Raji (cell line): ENCODE measurements around the gene ACOT7.

Experiments
- POLR2A ChIP-seq: IDR thresholded peaks from 2 replicates; pipeline ENCODE4 v1.6.1; 2011; ENCODE audit warnings: low read depth, low read length, control low read depth; ENCODE audit not compliant: insufficient read depth

The ACOT7 gene

DNA sequence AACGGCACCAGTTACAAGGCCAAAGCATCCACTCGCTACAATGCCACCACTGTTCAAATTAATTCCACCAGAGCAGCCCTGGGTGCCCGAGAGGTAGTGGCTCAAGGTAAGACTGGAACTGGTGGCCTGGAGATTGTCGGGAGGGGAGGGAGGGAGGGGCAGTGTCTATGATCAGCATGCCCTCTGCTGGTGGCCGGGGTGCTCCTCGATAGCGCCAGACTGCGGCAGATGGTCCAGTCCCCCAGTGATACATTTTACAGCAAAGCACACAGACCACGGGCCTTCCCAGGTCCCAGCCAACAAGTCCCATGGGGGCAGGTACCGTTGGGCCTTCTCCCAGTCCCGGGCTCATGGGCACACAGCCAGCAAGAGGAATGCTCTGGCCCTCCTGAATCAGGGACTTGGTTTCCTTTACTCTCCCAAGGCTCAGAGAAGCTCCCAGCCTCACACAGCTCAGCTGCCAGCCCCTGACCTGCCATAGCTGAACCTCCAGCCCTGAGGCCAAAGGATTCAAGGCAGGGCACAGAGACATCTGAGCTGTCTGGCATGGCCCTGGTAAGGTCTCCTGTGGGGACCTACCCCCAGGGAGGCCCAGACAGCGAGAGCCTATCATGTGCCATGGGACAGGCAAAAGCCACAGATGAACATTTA, 15.3 kb downstream of the ACOT7 start:
- TF ChIP-seq POLR2A: no peak

GRCh38 chr1:6373961-6374720, 19.4 kb downstream of the ACOT7 start:
- TF ChIP-seq POLR2A: no peak

DNA sequence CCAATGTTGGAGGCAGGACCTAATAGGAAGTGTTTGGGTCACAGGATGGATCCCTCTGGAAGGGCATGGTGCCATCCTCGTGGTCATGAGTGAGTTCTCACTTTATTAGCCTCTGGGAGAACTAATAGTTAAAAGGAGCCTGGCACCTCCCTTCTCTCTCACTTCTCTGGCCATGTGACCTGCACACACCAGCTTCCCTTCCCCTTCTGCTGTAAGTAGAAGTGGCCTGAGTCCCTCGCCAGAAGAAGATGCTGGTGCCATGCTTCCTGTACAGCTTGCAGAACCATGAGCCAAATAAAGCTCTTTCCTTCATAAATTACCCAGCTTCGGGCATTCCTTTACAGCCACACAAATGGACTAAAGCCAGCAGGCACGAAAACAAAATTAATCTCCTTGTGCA, 23.6 kb downstream of the ACOT7 start:
- TF ChIP-seq POLR2A: no peak

DNA sequence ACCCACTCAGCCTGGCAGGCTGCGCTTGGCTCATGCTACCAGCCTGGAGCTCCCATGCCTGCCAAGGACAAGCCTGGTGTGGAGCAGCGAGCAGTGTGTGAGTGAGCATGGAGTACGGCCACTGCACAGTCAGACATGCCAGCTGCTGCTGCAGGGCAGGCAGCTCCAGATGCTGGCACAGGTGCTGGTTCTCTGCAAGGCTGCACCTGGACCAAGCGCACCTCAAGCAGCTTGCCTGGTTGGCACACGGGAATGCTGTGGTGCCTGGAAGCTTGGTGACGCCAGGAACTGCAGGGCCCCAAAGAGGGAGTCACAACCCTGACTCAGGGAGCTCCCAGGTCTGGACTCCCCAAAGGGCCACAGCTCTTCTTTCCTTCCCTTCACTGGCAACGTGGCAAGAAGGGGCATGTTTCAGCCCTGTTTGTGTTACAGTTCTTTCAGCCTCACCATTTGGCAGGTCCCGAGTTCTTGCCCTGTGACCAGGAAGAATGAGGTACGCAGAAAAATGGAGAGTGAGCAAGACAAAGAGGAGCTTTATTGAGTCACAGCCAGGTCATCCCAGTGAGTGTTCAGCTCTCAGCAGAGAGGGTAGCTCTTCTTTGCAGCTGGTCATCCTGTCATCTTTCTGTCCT, 26.1 kb downstream of the ACOT7 start:
- TF ChIP-seq POLR2A: no peak

DNA sequence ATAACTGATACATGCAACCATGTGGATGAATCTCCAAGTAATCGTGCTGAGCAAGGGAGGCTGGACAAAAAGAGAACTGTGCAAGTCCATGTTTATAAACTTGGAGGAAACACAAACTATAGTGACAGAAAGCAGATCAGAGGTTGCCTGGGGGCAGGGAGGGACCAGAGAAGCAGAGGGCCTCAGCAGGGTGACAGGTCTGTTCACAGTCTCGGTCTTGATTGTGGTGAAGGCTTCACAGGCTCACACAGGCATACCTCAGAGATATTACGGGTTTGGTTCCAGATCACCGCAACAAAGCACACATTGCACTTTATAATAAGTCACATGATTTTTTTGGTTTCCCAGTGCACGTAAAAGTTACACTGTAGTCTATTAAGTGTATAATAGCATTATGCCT, 28.5 kb downstream of the ACOT7 start:
- TF ChIP-seq POLR2A: no peak

DNA sequence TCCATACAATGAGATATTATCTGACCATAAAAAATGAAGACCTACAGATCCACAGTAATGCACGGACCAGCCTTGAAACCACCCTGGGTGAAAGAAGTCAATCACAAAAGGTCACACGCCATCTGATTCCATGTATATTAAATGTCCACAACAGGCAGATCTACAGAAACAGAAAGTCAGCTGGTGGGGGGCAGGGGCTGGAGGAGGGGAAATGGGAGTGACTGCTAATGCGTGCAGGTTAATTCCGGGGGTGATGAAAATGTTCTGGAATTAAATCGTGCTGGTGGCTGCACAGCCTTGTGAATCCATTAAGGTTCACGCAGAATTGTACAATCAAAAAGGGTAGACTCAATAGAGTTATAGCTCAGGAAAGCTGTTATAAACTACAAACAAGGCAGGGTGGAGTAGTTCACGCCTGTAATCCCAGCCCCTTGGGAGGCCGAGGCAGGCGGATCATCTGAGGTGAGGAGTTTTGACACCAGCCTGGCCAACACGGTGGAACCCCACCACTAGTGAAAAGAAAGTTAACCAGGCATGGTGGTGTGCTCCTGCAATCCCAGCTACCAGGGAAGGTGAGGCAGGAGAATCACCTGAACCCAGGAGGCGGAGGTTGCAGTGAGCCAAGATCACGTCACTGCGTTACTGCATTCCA, 32.3 kb downstream of the ACOT7 start:
- no peak for TF ChIP-seq POLR2A

DNA sequence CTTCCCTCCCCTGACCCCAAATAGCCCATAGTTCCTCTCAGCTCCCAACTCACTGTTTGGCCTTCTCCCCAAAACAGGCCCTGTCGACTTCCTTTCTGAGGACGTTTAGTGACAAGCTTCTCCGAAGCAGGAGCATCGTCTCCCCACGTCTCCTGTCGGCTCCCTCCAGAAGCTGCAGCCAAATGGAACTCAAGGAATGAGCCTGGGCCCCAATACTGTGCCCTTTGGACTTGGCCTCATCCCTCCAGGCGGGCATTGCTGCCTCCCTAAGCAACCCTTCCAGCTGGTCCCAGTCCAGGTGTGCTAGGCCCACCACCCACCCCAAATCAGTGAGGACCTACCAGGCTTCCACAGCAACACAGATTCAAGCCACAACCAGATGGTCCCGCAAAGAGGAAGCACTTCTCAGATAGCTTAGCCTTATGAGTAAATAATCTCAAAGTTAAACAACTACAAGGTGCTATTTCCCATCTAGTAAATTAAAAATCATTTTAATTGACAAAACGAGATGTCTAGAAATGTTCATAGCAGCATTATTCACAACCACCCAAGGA, 33.0 kb downstream of the ACOT7 start:
- no peak for TF ChIP-seq POLR2A

GRCh38 chr1:6360117-6360496, 33.5 kb downstream of the ACOT7 start:
- TF ChIP-seq POLR2A: no peak

GRCh38 chr1:6359216-6360116, 34.1 kb downstream of the ACOT7 start:
- no peak for TF ChIP-seq POLR2A

DNA sequence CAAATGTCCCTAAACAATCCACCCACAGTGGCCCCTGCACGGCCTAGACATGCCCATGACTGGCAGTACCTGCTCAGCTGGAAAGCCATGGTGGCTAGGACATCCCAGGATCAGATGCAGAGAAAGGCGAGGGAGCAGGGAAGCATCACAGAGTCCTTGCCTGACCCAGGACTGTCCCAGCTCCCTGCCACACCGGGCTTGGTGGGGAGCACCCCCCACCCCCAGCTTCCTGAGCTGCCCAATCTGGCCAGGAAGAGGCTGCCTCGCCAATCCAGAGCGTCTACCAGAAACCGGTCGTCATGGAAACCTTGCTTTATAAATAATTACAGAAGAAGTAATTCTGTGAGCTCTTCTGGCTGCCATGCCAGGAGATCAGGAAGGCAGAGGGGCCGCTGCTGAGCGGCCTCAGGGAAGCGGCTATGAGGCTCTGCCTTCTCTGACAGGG, 34.8 kb downstream of the ACOT7 start:
- no peak for TF ChIP-seq POLR2A

DNA sequence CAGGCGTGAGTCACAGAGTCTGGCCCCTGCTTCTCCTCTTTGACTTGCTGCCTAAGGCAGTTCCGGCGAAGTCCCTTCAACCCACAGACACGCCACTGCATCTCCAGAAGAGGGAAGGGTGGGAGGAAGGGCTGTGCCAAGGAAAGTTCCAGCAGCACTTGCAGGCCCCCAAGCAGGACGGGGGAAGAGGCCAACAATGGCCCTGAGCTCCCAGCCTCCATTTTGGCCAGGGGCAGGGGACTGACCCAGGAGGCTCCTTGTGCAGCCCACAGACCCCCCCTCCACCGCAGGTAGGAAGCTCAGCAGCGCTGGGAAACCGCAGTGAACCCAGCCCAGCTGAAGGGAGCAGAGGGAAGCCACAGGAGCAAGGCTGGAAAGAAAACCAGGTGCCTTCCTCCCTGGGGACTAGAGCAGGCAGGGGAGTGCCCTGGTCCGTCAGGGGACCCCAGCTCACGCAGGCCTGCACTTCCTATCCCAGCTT, 35.4 kb downstream of the ACOT7 start:
- TF ChIP-seq POLR2A: no peak

DNA sequence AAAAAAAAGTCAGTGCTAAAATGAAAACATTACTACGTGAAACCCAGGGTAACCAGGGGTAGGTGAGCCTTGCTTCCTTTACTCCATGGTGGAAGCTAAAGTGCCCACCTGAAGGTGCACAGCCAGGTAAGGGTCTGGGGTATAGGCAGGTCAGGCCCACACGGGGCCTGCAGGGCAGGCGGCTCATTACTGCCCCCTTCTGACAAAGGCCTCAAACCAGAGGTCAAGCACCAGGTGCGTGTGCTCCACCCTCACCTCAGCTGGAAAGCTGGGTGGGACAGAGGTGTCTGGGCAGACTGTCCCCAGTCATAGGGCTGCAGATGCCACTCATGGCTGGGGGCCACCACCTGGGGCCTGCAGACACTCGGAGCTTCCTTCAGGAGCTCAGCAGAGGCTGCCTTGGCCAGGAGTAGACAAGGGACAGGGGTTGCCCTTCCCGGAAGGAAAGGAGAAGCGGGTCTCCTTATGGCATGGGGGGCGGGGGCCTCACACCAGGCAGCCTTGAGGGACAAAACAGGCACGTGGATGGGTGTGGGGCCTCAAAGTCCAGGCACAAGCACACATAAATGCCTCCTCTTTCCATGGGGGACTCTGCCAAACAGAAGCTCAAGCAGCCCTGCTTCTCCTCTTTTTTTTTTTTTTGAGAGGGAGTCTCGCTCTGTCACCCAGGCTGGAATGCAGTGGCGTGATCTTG, 36.2 kb downstream of the ACOT7 start:
- no peak for TF ChIP-seq POLR2A

DNA sequence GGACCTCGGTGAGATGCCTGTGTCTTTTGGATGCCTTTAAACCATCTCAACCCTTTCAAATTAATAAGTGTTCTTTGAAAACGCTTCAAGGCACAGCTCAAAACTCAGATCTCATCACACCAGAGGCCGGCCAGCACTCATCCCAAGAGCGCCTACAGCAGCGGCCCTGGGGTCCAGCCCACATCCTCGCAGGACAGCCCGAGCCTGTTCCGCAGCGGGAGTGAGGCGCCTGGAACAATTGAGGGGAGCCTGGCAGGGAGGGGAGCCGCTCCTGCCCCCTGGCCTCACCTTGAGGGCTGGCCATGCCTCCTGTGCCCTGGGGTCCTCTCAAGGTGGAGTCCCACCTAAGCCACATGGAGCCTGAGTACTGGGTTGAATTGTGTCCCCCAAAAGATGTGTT, 37.9 kb downstream of the ACOT7 start:
- no peak for TF ChIP-seq POLR2A
